ENCODE results near the gene RNF214. TPM values are rescaled to one million over a fixed set of nuclear protein-coding genes. Genes with fewer than 3 reads are reported as not detected.

The RNF214 gene
- total and polyA plus RNA-seq, 2 of the 13 experiments (the other 11 are each of a cell fraction or from before 2014, with no cell fraction given), result 10.7 to 12.6 TPM

GRCh38 chr11:117316197-117316961, 83.9 kb downstream of the RNF214 start, which contains the start of gene BACE1 (continued):
- TF ChIP-seq ZNF318 (CRISPR knock-in tag; IDR thresholded peaks at IDR 0.05) (no peak), NR1H2 (CRISPR knock-in tag; IDR thresholded peaks at IDR 0.05; ENCODE audit: borderline replicate concordance, low read depth) (no peak), NR2F2 (IDR thresholded peaks at IDR 0.05; ENCODE audit: borderline replicate concordance, low read depth) (no peak), HNRNPLL (IDR thresholded peaks at IDR 0.05; ENCODE audit: low read depth, low read length, poor library complexity, severe bottlenecking) (no peak), ZMYM3 (CRISPR knock-in tag; IDR thresholded peaks at IDR 0.05) (no peak), AFF4 (CRISPR knock-in tag; IDR thresholded peaks at IDR 0.05) (no peak), ZNF800 (CRISPR knock-in tag; IDR thresholded peaks at IDR 0.05) (peak; percentile 57; the same call in 1 of the 2 replicates), ZBTB39 (CRISPR knock-in tag; IDR thresholded peaks at IDR 0.05) (no peak), CREM (IDR thresholded peaks at IDR 0.05) (peak; percentile 73), CREM (CRISPR knock-in tag; IDR thresholded peaks at IDR 0.05) (no peak), MXD1 (CRISPR knock-in tag; IDR thresholded peaks at IDR 0.05) (no peak)

Measured in HepG2 (cell line).